GM21526 (cell line): ENCODE measurements around the gene AGAP1.

Experiments
- ATAC-seq: cut with Tn5 transposase; IDR thresholded peaks from one replicate; pipeline ENCODE4 v1.9.1; 2021; ENCODE audit warnings: moderate library complexity; ENCODE audit not compliant: unreplicated experiment, low FRiP score

The AGAP1 gene

GRCh38 chr2:236113948-236114347, 620.1 kb downstream of the AGAP1 start:
- no peak for ATAC-seq

GRCh38 chr2:236114959-236115358, 621.1 kb downstream of the AGAP1 start:
- ATAC-seq = no peak

- ATAC-seq = no peak
Measured at GRCh38 chr2:236117401-236117800, 623.6 kb downstream of the AGAP1 start.

- ATAC-seq = no peak
Measured at GRCh38 chr2:236117861-236118269, 624.0 kb downstream of the AGAP1 start.

GRCh38 chr2:236119003-236119402, 625.2 kb downstream of the AGAP1 start:
- ATAC-seq = no peak

- no peak for ATAC-seq
Measured at GRCh38 chr2:236119476-236119875, 625.6 kb downstream of the AGAP1 start.

- ATAC-seq = no peak
Measured at GRCh38 chr2:236120141-236120601, 626.3 kb downstream of the AGAP1 start.

GRCh38 chr2:236120829-236121228, 627.0 kb downstream of the AGAP1 start:
- ATAC-seq = no peak

GRCh38 chr2:236121546-236121945, 627.7 kb downstream of the AGAP1 start:
- ATAC-seq = no peak

GRCh38 chr2:236122236-236122635, 628.4 kb downstream of the AGAP1 start:
- ATAC-seq = no peak

GRCh38 chr2:236123716-236124115, 629.9 kb downstream of the AGAP1 start:
- ATAC-seq = no peak

GRCh38 chr2:236124182-236124893, 630.5 kb downstream of the AGAP1 start:
- no peak for ATAC-seq

GRCh38 chr2:236125541-236125940, 631.7 kb downstream of the AGAP1 start:
- no peak for ATAC-seq

- no peak for ATAC-seq
Measured at GRCh38 chr2:236127010-236127409, 633.2 kb downstream of the AGAP1 start.

GRCh38 chr2:236128321-236128720, 634.5 kb downstream of the AGAP1 start:
- no peak for ATAC-seq

- no peak for ATAC-seq
Measured at GRCh38 chr2:236129935-236130334, 636.1 kb downstream of the AGAP1 start.

GRCh38 chr2:236130349-236130998, 636.6 kb downstream of the AGAP1 start:
- no peak for ATAC-seq

- no peak for ATAC-seq
Measured at GRCh38 chr2:236131073-236131692, 637.3 kb downstream of the AGAP1 start.

- no peak for ATAC-seq
Measured at GRCh38 chr2:236133410-236134012, 639.7 kb downstream of the AGAP1 start.

GRCh38 chr2:236136538-236136937, 642.7 kb downstream of the AGAP1 start:
- ATAC-seq = no peak

- no peak for ATAC-seq
Measured at GRCh38 chr2:236137066-236137465, 643.2 kb downstream of the AGAP1 start.
